OCI-LY7 (cell line): Measurements from ENCODE around the gene DENND4B. TPM values are rescaled to one million over a fixed set of nuclear protein-coding genes. Genes with fewer than 3 reads are reported as not detected.

Experiments used
- BruUV-seq: library from RNA; stranded (reverse); fragments of 400-500 nt; replicated peaks from 2 replicates; lab custom pipeline; 2021; lab: Mats Ljungman, UMichigan
- CTCF ChIA-PET: fragments of 300-600 bp; sonication (Branson Sonifier 250); formaldehyde crosslinking; loops from one replicate; lab custom pipeline; 2022; ENCODE audit warnings: antibody characterized with exemption; ENCODE audit not compliant: unreplicated experiment; lab: Charles Lee
- POLR2A ChIA-PET: fragments of 300-600 bp; sonication (Branson Sonifier 250); formaldehyde crosslinking; loops from one replicate; lab custom pipeline; 2022; ENCODE audit warnings: antibody characterized with exemption; lab: Charles Lee
- DNase-seq: peaks from one replicate; pipeline ENCODE4 v3.0.0-alpha.2; 2015; ENCODE audit warnings: low spot score
- H2AFZ ChIP-seq: fragments of 200-600 bp; sonication (generic), shearing (Covaris generic); 2 replicates; pipeline ENCODE4 v1.6.1; 2014; ENCODE audit warnings: mild to moderate bottlenecking, antibody characterized with exemption, low read length, moderate library complexity
- H3K27ac ChIP-seq: fragments of 200-600 bp; sonication (generic); 2 replicates; pipeline ENCODE4 v1.5.1; 2014; ENCODE audit warnings: mixed run types, low read depth, mild to moderate bottlenecking, moderate library complexity, low read length, inconsistent platforms; ENCODE audit not compliant: poor library complexity, severe bottlenecking
- H3K36me3 ChIP-seq: fragments of 200-600 bp; sonication (generic); 2 replicates; pipeline ENCODE4 v1.6.1; 2014; ENCODE audit warnings: mild to moderate bottlenecking, antibody characterized with exemption, low read length, moderate library complexity, mixed read lengths; ENCODE audit not compliant: insufficient read depth
- H3K4me1 ChIP-seq: fragments of 200-600 bp; sonication (generic); 2 replicates; pipeline ENCODE4 v1.5.1; 2014; ENCODE audit warnings: mild to moderate bottlenecking, low read length; ENCODE audit not compliant: insufficient read depth, poor library complexity, severe bottlenecking
- H3K4me2 ChIP-seq: fragments of 200-600 bp; sonication (generic); 2 replicates; pipeline ENCODE4 v1.6.1; 2014; ENCODE audit warnings: mild to moderate bottlenecking, low read length
- H3K4me3 ChIP-seq: fragments of 200-600 bp; sonication (generic); 2 replicates; pipeline ENCODE4 v1.5.1; 2014; ENCODE audit warnings: mild to moderate bottlenecking, low read depth, low read length; ENCODE audit not compliant: poor library complexity, severe bottlenecking
- H3K79me2 ChIP-seq: fragments of 200-600 bp; sonication (generic); 2 replicates; pipeline ENCODE4 v1.6.1; 2016; ENCODE audit warnings: low read depth, mild to moderate bottlenecking, low read length, moderate library complexity, mixed read lengths; ENCODE audit not compliant: insufficient read depth
- H3K9me2 ChIP-seq: fragments of 200-600 bp; sonication (generic); 2 replicates; pipeline ENCODE4 v1.6.1; 2016; ENCODE audit warnings: mild to moderate bottlenecking, low read length, mixed read lengths; ENCODE audit not compliant: insufficient read depth
- H3K9me3 ChIP-seq: fragments of 200-600 bp; sonication (generic); 2 replicates; pipeline ENCODE4 v1.6.1; 2014; ENCODE audit warnings: mild to moderate bottlenecking, mixed run types, low read length, mixed read lengths
- H4K20me1 ChIP-seq: fragments of 200-600 bp; sonication (generic); 2 replicates; pipeline ENCODE4 v1.6.1; 2014; ENCODE audit warnings: mild to moderate bottlenecking, antibody characterized with exemption, low read length, moderate library complexity, mixed read lengths; ENCODE audit not compliant: insufficient read depth
- CTCF ChIP-seq: fragments of 200-600 bp; sonication (generic); conservative IDR thresholded peaks from 2 replicates; pipeline ENCODE4 v1.5.1; 2014; ENCODE audit warnings: mild to moderate bottlenecking, antibody characterized with exemption, low read length, moderate library complexity, mixed read lengths
- EZH2phosphoT487 ChIP-seq: fragments of 200-600 bp; sonication (generic); IDR thresholded peaks from 2 replicates; pipeline ENCODE4 v1.6.1; 2018; ENCODE audit warnings: low read depth, borderline replicate concordance, mild to moderate bottlenecking, mixed run types, antibody characterized with exemption, low read length, moderate library complexity, mixed read lengths
- intact Hi-C: fragments of 100-400 bp; cut with micrococcal nuclease; formaldehyde crosslinking; loops from one replicate; pipeline ENCODE4 v1.10.0; 2022; ENCODE audit not compliant: unreplicated experiment
- total RNA-seq, 2 experiments: library from RNA; depleted of rRNA in 1 of 2; stranded (reverse); fragments of >200 nt in 1 of 2; shearing (Covaris generic) in 1 of 2; gene quantifications; 2 replicates each; pipeline ENCODE4 v1.2.3, GENCODE V29; 2014 to 2022

The DENND4B gene
- total RNA-seq, 2 experiments from 2014 or later = 50.5 to 164 TPM

DNA sequence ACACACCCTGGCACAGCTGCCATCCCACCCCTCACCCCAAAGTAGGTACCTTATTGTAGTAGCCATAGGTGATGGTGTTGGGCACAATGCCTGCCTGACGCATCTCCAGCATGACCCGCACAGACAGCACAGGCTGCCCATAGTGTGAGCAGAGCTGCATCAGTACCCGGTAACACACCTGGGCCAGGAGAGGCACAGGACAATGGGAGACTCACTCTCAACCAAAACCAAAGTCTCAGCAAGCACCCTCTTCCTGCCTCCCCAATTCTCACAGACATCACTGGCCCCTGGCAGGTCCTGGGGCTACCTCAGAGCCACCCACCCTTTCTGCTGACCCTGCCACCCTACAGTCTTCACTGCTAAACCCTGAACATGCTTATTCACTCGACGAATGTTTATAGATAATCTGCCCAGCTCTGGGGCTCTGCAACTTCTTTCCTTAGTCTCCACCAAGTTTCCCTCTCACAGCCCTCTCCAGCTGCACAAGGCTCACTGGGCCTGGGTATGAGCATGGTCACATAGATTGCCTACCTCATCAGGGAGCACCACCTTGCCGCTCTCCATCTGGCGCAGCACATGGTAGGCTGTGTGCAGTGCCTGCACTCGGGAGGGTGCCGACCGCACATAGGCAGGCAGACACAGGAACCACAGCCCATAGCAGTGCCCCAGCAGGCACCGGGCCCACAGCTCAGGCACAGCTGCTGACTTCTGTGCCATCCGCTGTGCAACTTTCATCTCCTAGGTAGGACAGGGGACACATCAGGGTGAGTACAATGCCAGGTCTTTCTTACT lies 10.3 kb downstream of the DENND4B start:
- TF ChIP-seq EZH2phosphoT487 (no peak), CTCF (no peak)
- POLR2A ChIA-PET = no interaction called here
- no peak overlapping the region for H2AFZ ChIP-seq
- no TSS peak for BruUV-seq
- intact Hi-C loops = no loop called here
- no peaks in the 10 kb centered on the region for H3K79me2 ChIP-seq
- CTCF ChIA-PET = no interaction called here
- no peak for DNase-seq
- no peaks in the 10 kb centered on the region for H3K9me3 ChIP-seq
- no peak overlapping the region for H3K4me2 ChIP-seq
- H3K27ac ChIP-seq = no peak overlapping the region
- no peaks in the 10 kb centered on the region for H3K9me2 ChIP-seq
- no peak overlapping the region for H3K4me3 ChIP-seq
- no peaks in the 10 kb centered on the region for H3K4me1 ChIP-seq
- H4K20me1 ChIP-seq = no peaks in the 10 kb centered on the region
- peaks cover 86% of the 10 kb centered on the region for H3K36me3 ChIP-seq

- no peak for DNase-seq
- Histone ChIP-seq H4K20me1 (no peaks in the 10 kb centered on the region), H3K9me2 (no peaks in the 10 kb centered on the region), H3K27ac (no peak overlapping the region), H3K36me3 (peaks cover 85% of the 10 kb centered on the region), H3K4me2 (no peak overlapping the region), H3K9me3 (no peaks in the 10 kb centered on the region), H3K79me2 (no peaks in the 10 kb centered on the region), H2AFZ (no peak overlapping the region), H3K4me3 (no peak overlapping the region), H3K4me1 (no peaks in the 10 kb centered on the region)
- ChIA-PET POLR2A (no interaction called here), CTCF (no interaction called here)
- TF ChIP-seq EZH2phosphoT487 = no peak
- TF ChIP-seq CTCF = no peak
- no TSS peak for BruUV-seq
- intact Hi-C loops = no loop called here
Measured at GRCh38 chr1:153934746-153935145, 11.8 kb downstream of the DENND4B start.

DNA sequence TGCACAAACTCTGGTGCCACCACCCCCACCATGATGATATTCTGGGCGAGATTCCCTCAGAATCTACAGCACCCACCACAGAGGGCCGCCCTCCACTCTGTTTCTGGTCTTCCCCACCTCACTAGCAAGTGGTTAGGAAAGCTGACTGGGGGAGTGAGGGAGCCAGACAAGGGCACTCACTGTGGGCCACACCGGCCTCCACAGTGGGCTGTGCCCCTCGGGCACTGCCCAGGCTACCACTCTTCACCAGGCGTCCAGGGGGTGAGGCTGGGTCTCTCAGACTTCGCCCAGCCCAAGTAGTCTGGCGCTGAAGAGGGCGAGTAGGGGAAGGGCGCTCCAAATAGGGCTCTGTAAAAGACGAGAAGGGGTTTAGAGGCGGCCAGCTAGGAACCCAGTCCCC lies 12.6 kb downstream of the DENND4B start:
- peaks cover 85% of the 10 kb centered on the region for H3K36me3 ChIP-seq
- no peak overlapping the region for H3K27ac ChIP-seq
- no TSS peak for BruUV-seq
- POLR2A ChIA-PET = no interaction called here
- intact Hi-C loops = no loop called here
- H3K79me2 ChIP-seq = no peaks in the 10 kb centered on the region
- H3K9me2 ChIP-seq = no peaks in the 10 kb centered on the region
- TF ChIP-seq CTCF = no peak
- no peak for TF ChIP-seq EZH2phosphoT487
- H3K4me1 ChIP-seq = no peaks in the 10 kb centered on the region
- H3K4me3 ChIP-seq = no peak overlapping the region
- no peak for DNase-seq
- CTCF ChIA-PET = no interaction called here
- H4K20me1 ChIP-seq = no peaks in the 10 kb centered on the region
- H2AFZ ChIP-seq = no peak overlapping the region
- no peaks in the 10 kb centered on the region for H3K9me3 ChIP-seq
- H3K4me2 ChIP-seq = no peak overlapping the region
